Activated gamma-delta T cell (primary cell): ENCODE results near the gene TMCO4.
"Not testable (repeated sequence)": the region's sequence is repeated elsewhere in the genome, so short reads cannot be mapped to it uniquely, and the experiment has no call there.

Experiments used
- DNase-seq: peaks from one replicate; lab custom pipeline; 2025; lab: John Stamatoyannopoulos, UW

Gene TMCO4

DNA sequence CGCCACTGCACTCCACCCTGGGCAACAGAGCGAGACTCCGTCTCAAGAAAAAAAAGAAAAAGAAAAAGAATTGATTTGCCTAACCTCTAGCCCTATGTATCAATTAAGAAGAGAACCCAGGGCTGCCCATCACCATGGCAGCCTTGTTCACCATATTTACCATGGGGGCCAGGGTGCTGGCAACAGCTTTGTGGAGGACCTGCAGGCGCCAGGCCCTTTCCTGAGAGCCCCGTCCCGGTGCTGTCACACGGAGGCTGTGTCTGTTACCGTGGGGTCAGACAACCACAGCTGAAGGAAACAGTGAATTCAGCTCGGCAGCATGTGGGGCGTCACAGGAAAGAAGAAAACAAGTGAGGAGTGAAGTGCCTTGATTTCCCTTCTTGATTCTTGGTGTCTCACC is 162.1 kb downstream of the TMCO4 start:
- DNase-seq: no peak

DNA sequence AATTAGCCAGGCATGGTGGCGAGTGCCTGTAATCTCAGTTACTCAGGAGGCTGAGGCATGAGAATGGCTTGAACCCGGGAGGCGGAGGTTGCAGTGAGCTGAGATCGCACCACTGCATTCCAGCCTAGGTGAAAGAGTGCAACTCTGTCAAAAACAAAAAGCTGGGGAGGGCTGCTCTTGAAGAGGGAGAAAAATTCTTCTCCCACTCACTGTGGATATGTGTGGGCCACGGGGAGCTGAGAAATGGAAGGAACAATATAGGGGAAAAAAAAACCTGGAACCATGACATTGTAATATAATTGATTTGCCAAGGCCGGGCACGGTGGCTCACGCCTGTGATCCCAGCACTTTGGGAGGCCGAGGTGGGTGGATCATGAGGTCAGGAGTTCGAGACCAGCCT is 163.0 kb downstream of the TMCO4 start:
- DNase-seq: not testable (repeated sequence)

DNA sequence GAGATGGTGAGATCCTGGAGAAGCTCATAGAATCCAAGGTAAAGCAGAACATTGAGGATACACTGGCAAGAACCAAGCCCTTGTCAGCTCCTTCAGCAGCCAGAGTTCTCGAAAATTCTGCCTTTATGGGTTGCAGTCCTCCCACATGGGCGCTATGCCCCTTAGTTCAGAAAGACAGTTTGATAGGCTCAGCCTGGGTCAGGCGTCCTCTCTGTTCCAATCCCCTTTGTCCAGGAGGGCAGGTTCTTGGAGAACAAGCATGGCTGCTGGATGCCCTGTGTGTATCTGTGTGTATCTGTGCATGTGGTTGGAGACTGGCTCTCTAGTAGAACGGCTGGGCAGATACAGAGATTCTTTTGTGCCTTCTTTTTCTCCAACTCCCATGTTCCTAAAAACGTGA is 163.7 kb downstream of the TMCO4 start:
- DNase-seq: no peak

DNA sequence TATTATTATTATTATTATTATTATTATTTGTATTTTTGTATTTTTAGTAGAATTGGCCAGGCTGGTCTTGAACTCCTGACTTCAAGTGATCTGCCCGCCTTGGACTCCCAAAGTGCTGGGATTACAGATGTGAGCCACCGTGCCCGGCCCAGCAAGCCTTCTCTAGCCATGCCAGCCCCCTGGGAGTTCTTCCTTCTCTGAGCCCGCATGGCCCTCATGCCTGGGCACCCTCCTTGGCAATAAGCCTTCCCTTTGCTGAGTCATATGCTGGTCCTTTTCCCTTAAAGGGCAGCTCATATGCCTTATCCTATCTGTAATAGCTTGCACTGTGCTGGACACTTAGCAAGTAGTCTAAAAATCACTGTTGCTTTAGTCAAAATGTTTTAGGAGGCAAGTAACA is 164.1 kb downstream of the TMCO4 start:
- no peak for DNase-seq

DNA sequence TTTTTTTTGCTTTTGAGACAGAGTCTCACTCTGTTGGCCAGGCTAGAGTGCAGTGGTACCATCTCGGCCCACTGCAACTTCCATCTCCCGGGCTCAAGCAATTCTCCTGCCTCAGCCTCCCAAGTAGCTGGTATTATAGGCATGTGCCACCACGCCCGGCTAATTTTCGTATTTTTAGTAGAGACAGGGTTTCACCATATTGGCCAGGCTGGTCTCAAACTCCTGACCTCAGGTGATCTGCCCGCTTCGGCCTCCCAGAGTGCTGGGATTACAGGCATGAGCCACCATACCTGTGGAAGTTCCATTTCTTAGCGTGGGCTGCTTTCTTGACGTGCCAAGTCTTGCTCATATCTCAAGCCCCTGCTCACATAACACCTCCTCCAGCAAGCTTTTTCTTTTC is 164.7 kb downstream of the TMCO4 start:
- not testable (repeated sequence) for DNase-seq

DNA sequence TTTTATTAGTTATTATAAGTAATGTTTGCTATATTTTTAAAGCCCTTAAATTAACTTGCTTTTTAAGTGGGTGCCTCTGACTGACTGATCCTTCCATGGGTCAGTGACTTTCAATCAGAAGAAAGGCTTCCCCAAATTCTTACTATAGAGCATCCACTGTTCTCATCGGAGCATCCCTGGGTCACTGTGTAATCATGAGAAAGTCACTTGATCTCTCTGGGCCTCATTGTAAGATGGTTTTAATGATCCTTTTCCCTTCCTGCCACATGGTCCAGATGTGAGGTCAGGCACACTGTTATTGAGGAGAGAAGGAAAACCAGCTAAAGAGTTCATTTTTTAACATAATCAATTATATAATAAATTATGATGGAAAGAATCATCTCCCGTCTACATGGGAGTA is 166.6 kb downstream of the TMCO4 start:
- no peak for DNase-seq
